Measurements from ENCODE around the gene SLC38A10. TPM values are rescaled to one million over a fixed set of nuclear protein-coding genes. Genes with fewer than 3 reads are reported as not detected.

The SLC38A10 gene
- total RNA-seq, 1 donor from 2014 or later = 120 TPM

DNA sequence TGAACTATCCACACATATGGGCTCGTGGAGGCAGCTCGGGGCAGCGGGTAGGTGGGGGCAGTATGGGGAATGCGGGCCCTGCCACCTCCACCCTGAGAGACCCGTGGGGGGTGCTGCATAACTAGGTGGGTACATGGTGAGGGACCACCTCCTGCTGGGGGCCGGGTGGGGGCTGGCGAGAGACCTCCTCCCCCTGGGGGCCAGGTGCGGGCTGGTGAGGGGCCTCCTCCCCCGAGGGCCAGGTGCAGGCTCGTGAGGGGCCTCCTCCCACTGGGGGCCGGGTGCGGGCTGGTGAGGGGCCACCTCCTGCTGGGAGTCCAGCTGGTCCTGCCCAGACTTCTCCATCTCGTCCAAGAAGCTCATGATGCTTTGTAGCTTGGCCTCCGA is 97.7 kb downstream of the SLC38A10 start:
- TF ChIP-seq, protein P1, sequence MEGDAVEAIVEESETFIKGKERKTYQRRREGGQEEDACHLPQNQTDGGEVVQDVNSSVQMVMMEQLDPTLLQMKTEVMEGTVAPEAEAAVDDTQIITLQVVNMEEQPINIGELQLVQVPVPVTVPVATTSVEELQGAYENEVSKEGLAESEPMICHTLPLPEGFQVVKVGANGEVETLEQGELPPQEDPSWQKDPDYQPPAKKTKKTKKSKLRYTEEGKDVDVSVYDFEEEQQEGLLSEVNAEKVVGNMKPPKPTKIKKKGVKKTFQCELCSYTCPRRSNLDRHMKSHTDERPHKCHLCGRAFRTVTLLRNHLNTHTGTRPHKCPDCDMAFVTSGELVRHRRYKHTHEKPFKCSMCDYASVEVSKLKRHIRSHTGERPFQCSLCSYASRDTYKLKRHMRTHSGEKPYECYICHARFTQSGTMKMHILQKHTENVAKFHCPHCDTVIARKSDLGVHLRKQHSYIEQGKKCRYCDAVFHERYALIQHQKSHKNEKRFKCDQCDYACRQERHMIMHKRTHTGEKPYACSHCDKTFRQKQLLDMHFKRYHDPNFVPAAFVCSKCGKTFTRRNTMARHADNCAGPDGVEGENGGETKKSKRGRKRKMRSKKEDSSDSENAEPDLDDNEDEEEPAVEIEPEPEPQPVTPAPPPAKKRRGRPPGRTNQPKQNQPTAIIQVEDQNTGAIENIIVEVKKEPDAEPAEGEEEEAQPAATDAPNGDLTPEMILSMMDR (IDR thresholded peaks at IDR 0.05) = no peak
- Mint-ChIP-seq H3K27me3 (ENCODE audit: unreplicated experiment) (no peaks in the 10 kb centered on the region), H3K9me3 (ENCODE audit: unreplicated experiment) (no peaks in the 10 kb centered on the region), H3K4me1 (ENCODE audit: unreplicated experiment) (no peaks in the 10 kb centered on the region), H3K36me3 (ENCODE audit: unreplicated experiment) (no peaks in the 10 kb centered on the region), H3K4me3 (ENCODE audit: unreplicated experiment) (no peak overlapping the region), H3K27ac (ENCODE audit: unreplicated experiment) (no peak overlapping the region)
- no peak for DNase-seq (ENCODE audit: extremely low spot score, unreplicated experiment)

DNA sequence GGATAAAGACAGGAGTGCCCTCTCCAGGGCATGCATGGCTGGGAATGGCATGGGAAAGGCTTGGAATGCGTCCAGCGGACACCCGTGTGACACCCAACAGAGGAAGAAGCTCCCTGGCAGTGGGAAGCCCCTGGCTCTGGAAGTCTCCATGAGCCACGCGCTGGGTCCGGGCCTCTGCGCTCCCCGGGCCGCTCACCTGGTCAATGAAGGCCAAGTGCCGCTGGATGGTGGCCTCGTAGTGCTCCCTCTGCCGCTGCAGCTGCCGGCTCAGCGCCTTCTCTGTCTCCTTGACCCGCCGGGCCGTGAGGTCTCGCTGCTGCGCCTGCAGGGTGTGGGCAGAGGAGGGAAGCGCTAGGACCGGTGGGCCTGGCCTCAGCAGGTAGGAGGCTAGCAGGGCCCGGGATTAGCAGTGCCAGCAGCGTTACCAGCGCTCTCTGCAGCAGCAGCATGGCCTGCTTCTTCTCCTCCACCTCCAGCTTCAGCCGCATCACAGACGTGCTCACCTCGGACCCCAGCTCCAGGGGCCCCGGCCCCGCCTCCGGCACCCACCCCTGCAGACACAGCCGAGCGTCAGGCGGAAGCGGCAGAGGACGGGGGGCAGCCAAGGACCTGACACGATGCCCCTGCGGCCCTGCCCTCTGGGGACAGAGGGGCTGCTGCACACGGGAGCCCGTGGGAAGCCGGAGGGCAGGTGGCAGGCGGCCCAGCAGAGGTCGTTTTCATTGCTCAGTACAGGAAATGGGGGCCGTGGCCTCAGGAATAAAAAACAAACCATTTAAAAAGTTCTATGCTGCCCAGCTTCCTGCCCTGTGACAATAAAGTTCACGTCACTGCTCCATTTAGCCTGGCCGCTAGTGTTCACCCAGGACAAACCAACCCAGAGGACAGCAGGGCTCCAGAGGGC is 98.3 kb downstream of the SLC38A10 start:
- Mint-ChIP-seq H3K36me3 (ENCODE audit: unreplicated experiment) (no peaks in the 10 kb centered on the region), H3K27ac (ENCODE audit: unreplicated experiment) (no peak overlapping the region), H3K4me1 (ENCODE audit: unreplicated experiment) (no peaks in the 10 kb centered on the region), H3K4me3 (ENCODE audit: unreplicated experiment) (no peak overlapping the region), H3K9me3 (ENCODE audit: unreplicated experiment) (no peaks in the 10 kb centered on the region), H3K27me3 (ENCODE audit: unreplicated experiment) (no peaks in the 10 kb centered on the region)
- TF ChIP-seq, protein P1 (IDR thresholded peaks at IDR 0.05) = no peak
- no peak for DNase-seq (ENCODE audit: extremely low spot score, unreplicated experiment)

DNA sequence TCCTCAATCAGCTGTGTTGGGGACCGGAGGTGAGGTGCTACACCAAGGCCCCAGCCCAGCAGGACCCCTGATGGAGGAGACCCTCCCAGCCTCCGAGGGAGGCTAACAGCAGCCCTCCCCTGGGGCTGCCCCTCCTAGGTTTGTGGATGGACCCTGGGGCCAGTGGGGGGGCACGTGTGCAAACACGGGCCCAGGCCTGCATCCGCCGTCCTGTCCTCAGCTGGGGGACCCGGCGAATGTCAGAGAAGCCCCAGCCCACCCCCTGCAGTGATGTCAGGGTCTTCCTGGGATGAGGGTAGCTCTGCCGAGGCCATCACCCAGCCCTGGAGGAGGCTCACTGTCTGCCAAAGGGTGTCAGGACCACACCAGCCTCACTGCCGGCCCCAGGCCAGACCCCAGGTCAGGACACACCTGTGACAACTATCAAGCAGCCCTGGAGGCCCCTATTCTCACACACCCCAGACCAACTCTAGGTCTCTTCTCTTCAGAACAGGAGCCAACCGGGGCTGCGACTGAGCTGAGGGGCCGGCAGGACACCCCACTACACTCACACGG is 99.1 kb downstream of the SLC38A10 start:
- DNase-seq (ENCODE audit: extremely low spot score, unreplicated experiment) = no peak
- Mint-ChIP-seq H3K27me3 (ENCODE audit: unreplicated experiment) (no peaks in the 10 kb centered on the region), H3K36me3 (ENCODE audit: unreplicated experiment) (no peaks in the 10 kb centered on the region), H3K9me3 (ENCODE audit: unreplicated experiment) (no peaks in the 10 kb centered on the region), H3K4me3 (ENCODE audit: unreplicated experiment) (no peak overlapping the region), H3K4me1 (ENCODE audit: unreplicated experiment) (no peaks in the 10 kb centered on the region), H3K27ac (ENCODE audit: unreplicated experiment) (no peak overlapping the region)
- TF ChIP-seq, protein P1 (IDR thresholded peaks at IDR 0.05) = no peak

Other genes with a start within 250 kb of the SLC38A10 start
- gene PVALEF, start 129.8 kb downstream of the SLC38A10 start, total RNA-seq = not detected in 2 replicates
- gene AATK, start 129.1 kb downstream of the SLC38A10 start, total RNA-seq = 0.37 TPM in 1 of 2 replicates, not detected in the other
- 12.2 and 13.8 TPM in 2 replicates for gene CEP131, start 72.3 kb downstream of the SLC38A10 start, total RNA-seq
- gene TEPSIN, start 56.3 kb downstream of the SLC38A10 start, total RNA-seq = 39.2 and 42.3 TPM in 2 replicates
- gene NDUFAF8, start 56.0 kb downstream of the SLC38A10 start, total RNA-seq = 38.9 and 42.4 TPM in 2 replicates
- gene BAHCC1, start 100.2 kb upstream of the SLC38A10 start, total RNA-seq = 55.7 and 57.0 TPM in 2 replicates
- gene ACTG1, start 217.5 kb upstream of the SLC38A10 start, total RNA-seq = 4,236 and 4,267 TPM in 2 replicates
- gene FSCN2, start 233.1 kb upstream of the SLC38A10 start, total RNA-seq = 3.0 and 3.7 TPM in 2 replicates

Measured in osteocyte (in vitro differentiated cells).